HUDEP-2 (cell line): ENCODE results near the gene ARHGAP44.
A peak's percentile ranks its signal among the peaks of the same experiment; 100 is the strongest.

Experiments
- DNase-seq, 76 experiments: peaks; one replicate each; lab custom pipeline; 2025; ENCODE audit not compliant: unreplicated experiment in 76 of 76; lab: John Stamatoyannopoulos, UW

The ARHGAP44 gene

GRCh38 chr17:13016881-13017654, 227.8 kb downstream of the ARHGAP44 start:
- peak in 33 of 76 experiments; percentile 11 to 73 (median 37) for DNase-seq

- DNase-seq: peak in 75 of 76 experiments; percentile 66 to 99 (median 94)
These were observed 228.6 kb downstream of the ARHGAP44 start, which contains the start of gene ELAC2 for GRCh38 chr17:13017655-13018459. Gene ELAC2 (minus strand): TSS chr17:13018027. CDS start chr17:13017947, 80 bp downstream.

GRCh38 chr17:13024016-13024415, 234.7 kb downstream of the ARHGAP44 start:
- no peak for DNase-seq

GRCh38 chr17:13024526-13025257, 235.4 kb downstream of the ARHGAP44 start:
- peak in 47 of 76 experiments; percentile 6 to 59 (median 34) for DNase-seq

GRCh38 chr17:13025258-13025627, 235.9 kb downstream of the ARHGAP44 start:
- no peak for DNase-seq

GRCh38 chr17:13025687-13026086, 236.4 kb downstream of the ARHGAP44 start:
- DNase-seq: no peak

- no peak for DNase-seq
These were observed 237.9 kb downstream of the ARHGAP44 start for GRCh38 chr17:13027246-13027645.

GRCh38 chr17:13029340-13029739, 240.0 kb downstream of the ARHGAP44 start:
- no peak for DNase-seq

- DNase-seq: no peak
These were observed 240.8 kb downstream of the ARHGAP44 start for GRCh38 chr17:13030056-13030455.

- DNase-seq: peak in 30 of 76 experiments; percentile 0 to 46 (median 22)
These were observed 241.4 kb downstream of the ARHGAP44 start for GRCh38 chr17:13030459-13031300.

- peak in 38 of 76 experiments; percentile 1 to 57 (median 12) for DNase-seq
These were observed 242.5 kb downstream of the ARHGAP44 start for GRCh38 chr17:13031718-13032350.

- no peak for DNase-seq
These were observed 246.1 kb downstream of the ARHGAP44 start for GRCh38 chr17:13035420-13035819.

GRCh38 chr17:13036751-13037150, 247.5 kb downstream of the ARHGAP44 start:
- DNase-seq: no peak

GRCh38 chr17:13038931-13039665, 249.8 kb downstream of the ARHGAP44 start:
- no peak for DNase-seq
